Sigmoid colon (tissue), 4 donors: ENCODE results near the gene HOXD11.

ENCODE experiments used
- CTCF ChIP-seq, 4 experiments: fragments of 450-650 bp in 3 of 4; fragments of 200-600 bp in 1 of 4; IDR thresholded peaks; one replicate each; pipeline ENCODE4 v1.5.1; 2016 to 2019; ENCODE audit warnings: antibody characterized with exemption in 4 of 4, mild to moderate bottlenecking in 3 of 4, moderate library complexity in 2 of 4
- EP300 ChIP-seq, 4 donors: sonication (generic); formaldehyde crosslinking; IDR thresholded peaks; one replicate each; pipeline ENCODE4 v1.6.1; 2017; ENCODE audit warnings: antibody characterized with exemption in 4 of 4
- POLR2A ChIP-seq, 2 donors: fragments of 450-650 bp; IDR thresholded peaks; one replicate each; pipeline ENCODE4 v1.6.1; 2016; ENCODE audit warnings: antibody characterized with exemption in 2 of 2, mild to moderate bottlenecking in 2 of 2, moderate library complexity in 2 of 2

- TF ChIP-seq POLR2A (IDR thresholded peaks at IDR 0.05) (no peak), CTCF (IDR thresholded peaks at IDR 0.05) (no peak), EP300 (IDR thresholded peaks at IDR 0.05) (no peak)
Measured at GRCh38 chr2:176122683-176123410, 15.8 kb downstream of the HOXD11 start, which contains the start of gene HOXD9.
